C4-2B (cell line): ENCODE data around the gene YPEL1.

Experiments used
- ZFX ChIP-seq: fragments of 450-650 bp; IDR thresholded peaks from 2 replicates; pipeline ENCODE4 v1.6.1; 2017
- TF ChIP-seq, protein P1 (sequence below): fragments of 450-650 bp; conservative IDR thresholded peaks from 2 replicates; pipeline ENCODE4 v1.5.1; 2017; ENCODE audit warnings: mild to moderate bottlenecking

- TF ChIP-seq, protein P1, sequence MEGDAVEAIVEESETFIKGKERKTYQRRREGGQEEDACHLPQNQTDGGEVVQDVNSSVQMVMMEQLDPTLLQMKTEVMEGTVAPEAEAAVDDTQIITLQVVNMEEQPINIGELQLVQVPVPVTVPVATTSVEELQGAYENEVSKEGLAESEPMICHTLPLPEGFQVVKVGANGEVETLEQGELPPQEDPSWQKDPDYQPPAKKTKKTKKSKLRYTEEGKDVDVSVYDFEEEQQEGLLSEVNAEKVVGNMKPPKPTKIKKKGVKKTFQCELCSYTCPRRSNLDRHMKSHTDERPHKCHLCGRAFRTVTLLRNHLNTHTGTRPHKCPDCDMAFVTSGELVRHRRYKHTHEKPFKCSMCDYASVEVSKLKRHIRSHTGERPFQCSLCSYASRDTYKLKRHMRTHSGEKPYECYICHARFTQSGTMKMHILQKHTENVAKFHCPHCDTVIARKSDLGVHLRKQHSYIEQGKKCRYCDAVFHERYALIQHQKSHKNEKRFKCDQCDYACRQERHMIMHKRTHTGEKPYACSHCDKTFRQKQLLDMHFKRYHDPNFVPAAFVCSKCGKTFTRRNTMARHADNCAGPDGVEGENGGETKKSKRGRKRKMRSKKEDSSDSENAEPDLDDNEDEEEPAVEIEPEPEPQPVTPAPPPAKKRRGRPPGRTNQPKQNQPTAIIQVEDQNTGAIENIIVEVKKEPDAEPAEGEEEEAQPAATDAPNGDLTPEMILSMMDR, result no peak
- no peak for TF ChIP-seq ZFX
These were observed 20.3 kb upstream of the YPEL1 start for GRCh38 chr22:21755851-21756284.
